A549 (cell line): ENCODE results near the gene FRMD4A.

Source experiments
- CTCF ChIP-seq: fragments of >200 bp; sonication (Bioruptor Twin); formaldehyde crosslinking; IDR thresholded peaks from 3 replicates; pipeline ENCODE4 v1.5.1; 2016
- FOSL2 ChIP-seq, 2 experiments: fragments of 450-650 bp in 1 of 2; fragments of >200 bp in 1 of 2; sonication (Bioruptor Twin) in 1 of 2; formaldehyde crosslinking; IDR thresholded peaks; 2 replicates each; pipeline versions ENCODE4 v1.5.0 to v1.6.1; 2016 to 2020; ENCODE audit warnings: mild to moderate bottlenecking in 1 of 2, moderate library complexity in 1 of 2
- MAX ChIP-seq: IDR thresholded peaks from 2 replicates; pipeline ENCODE4 v1.6.1; 2012
- NPAS2 ChIP-seq: fragments of 250-450 bp; sonication (Bioruptor Pico); IDR thresholded peaks from 2 replicates; pipeline ENCODE4 v1.8.0; 2022; ENCODE audit warnings: mild to moderate bottlenecking, moderate library complexity, borderline replicate concordance
- POLR2A ChIP-seq: IDR thresholded peaks from 2 replicates; pipeline ENCODE4 v1.6.1; 2012; ENCODE audit warnings: mild to moderate bottlenecking, low read length
- POLR2AphosphoS2 ChIP-seq: conservative IDR thresholded peaks from 2 replicates; pipeline ENCODE4 v1.6.1; 2012; ENCODE audit warnings: low read length, improper control_type of control experiment, inconsistent platforms
- RAD21 ChIP-seq, 2 experiments: fragments of >200 bp in 1 of 2; sonication (Bioruptor Twin) in 1 of 2; formaldehyde crosslinking in 1 of 2; IDR thresholded peaks in 1 of 2; conservative IDR thresholded peaks in 1 of 2; 2 replicates in 1 of 2; 3 replicates in 1 of 2; pipeline ENCODE4 v1.6.1; 2012 to 2018; ENCODE audit warnings: inconsistent platforms in 1 of 2
- RNF2 ChIP-seq: fragments of 200-600 bp; sonication (generic); IDR thresholded peaks from 2 replicates; pipeline ENCODE4 v1.6.1; 2016; ENCODE audit warnings: low read depth, mild to moderate bottlenecking, antibody characterized with exemption, moderate library complexity, borderline replicate concordance
- SMC3 ChIP-seq: fragments of >200 bp; sonication (Bioruptor Twin); formaldehyde crosslinking; IDR thresholded peaks from 3 replicates; pipeline ENCODE4 v1.6.1; 2018; ENCODE audit warnings: inconsistent platforms
- USF2 ChIP-seq: fragments of 450-650 bp; IDR thresholded peaks from 2 replicates; pipeline ENCODE4 v1.6.1; 2014; ENCODE audit warnings: antibody characterized with exemption

GRCh38 chr10:13656337-13657100, 674.2 kb downstream of the FRMD4A start:
- TF ChIP-seq USF2 (no peak), CTCF (no peak), MAX (no peak), FOSL2 (IDR thresholded peaks at IDR 0.05) (no peak), FOSL2 (CRISPR knock-in tag; IDR thresholded peaks at IDR 0.05) (no peak), NPAS2 (CRISPR knock-in tag) (no peak), RNF2 (no peak), RAD21 (conservative IDR thresholded peaks at IDR 0.05 in 1 of 2, IDR thresholded peaks at IDR 0.05 in 1 of 2) (no peak), SMC3 (no peak), POLR2A (no peak), POLR2AphosphoS2 (no peak)
